Measurements from ENCODE around the gene GAS7.
A peak's percentile ranks its signal among the peaks of the same experiment; 100 is the strongest.

The GAS7 gene

DNA sequence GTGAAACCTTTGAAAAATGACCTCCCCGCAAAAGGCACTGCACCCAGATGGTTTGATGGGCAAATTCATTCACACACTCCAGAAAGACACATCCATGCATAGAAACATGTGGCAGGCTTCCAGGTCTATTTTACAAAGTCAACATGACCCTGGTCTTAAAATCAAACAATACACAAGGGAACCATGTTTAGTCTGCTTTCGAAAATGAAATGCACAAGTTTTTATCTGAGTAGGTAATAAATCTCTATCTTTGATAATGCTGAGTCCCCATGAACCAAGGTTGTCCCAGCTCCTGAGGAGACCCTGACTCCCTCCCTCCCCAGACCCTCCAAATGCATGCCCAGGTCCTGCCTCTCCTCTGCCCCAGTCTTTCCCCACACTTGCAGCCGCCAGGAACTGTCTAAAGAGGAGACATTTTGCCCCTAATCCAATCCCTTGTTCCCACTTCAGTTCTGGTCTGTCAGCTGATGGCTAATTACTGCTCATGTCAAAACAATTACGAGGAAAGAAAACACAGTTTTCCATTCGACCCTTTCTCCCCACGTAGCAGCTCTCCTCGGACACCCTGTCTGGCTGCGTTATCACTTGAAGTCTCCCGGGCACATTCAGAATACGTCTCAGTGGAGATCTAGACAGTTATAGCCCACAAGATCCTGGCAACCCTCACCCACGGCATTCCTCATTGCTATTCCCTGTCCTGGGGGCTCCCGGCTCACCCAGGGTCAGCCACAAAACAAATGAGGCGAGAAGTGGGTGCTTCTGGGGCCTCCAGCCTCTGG lies 224.5 kb downstream of the GAS7 start:
- TF ChIP-seq, protein P1, sequence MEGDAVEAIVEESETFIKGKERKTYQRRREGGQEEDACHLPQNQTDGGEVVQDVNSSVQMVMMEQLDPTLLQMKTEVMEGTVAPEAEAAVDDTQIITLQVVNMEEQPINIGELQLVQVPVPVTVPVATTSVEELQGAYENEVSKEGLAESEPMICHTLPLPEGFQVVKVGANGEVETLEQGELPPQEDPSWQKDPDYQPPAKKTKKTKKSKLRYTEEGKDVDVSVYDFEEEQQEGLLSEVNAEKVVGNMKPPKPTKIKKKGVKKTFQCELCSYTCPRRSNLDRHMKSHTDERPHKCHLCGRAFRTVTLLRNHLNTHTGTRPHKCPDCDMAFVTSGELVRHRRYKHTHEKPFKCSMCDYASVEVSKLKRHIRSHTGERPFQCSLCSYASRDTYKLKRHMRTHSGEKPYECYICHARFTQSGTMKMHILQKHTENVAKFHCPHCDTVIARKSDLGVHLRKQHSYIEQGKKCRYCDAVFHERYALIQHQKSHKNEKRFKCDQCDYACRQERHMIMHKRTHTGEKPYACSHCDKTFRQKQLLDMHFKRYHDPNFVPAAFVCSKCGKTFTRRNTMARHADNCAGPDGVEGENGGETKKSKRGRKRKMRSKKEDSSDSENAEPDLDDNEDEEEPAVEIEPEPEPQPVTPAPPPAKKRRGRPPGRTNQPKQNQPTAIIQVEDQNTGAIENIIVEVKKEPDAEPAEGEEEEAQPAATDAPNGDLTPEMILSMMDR (IDR thresholded peaks at IDR 0.05; ENCODE audit: borderline replicate concordance, control extremely low read depth, extremely low read depth, insufficient read depth, missing control alignments), result no peak
- in situ Hi-C loops (cut with MboI; ENCODE audit: low sequenced_read_pairs, unreplicated experiment), result loop anchor here (25.0 kb wide), 1 partner anchor 638 kb away; no protein-coding TSS in a partner anchor
- no peak for DNase-seq (ENCODE audit: low spot score)

DNA sequence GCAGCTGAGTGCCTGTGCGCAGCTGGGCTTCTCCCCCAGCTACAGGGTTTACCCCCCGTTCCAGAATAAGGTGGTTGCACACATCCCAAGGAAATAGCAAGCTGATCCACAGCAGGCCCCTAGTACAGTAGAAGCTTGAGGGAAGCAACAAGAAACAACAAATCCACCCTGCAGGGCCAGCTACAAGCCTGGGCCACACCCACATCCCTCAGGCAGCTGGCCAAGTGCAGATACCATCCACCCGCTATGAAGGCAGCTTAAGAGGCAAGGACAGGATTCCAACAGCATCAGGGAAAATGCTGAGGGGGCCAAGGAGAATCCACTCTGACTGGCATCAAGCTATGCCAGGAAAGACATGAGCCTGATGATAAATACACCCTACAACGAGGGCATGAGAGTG lies 226.4 kb downstream of the GAS7 start:
- no peak for DNase-seq (ENCODE audit: low spot score)
- in situ Hi-C loops (cut with MboI; ENCODE audit: low sequenced_read_pairs, unreplicated experiment), result loop anchor here (25.0 kb wide), 1 partner anchor 640 kb away; no protein-coding TSS in a partner anchor
- TF ChIP-seq, protein P1 (IDR thresholded peaks at IDR 0.05; ENCODE audit: borderline replicate concordance, control extremely low read depth, extremely low read depth, insufficient read depth, missing control alignments), result no peak

DNA sequence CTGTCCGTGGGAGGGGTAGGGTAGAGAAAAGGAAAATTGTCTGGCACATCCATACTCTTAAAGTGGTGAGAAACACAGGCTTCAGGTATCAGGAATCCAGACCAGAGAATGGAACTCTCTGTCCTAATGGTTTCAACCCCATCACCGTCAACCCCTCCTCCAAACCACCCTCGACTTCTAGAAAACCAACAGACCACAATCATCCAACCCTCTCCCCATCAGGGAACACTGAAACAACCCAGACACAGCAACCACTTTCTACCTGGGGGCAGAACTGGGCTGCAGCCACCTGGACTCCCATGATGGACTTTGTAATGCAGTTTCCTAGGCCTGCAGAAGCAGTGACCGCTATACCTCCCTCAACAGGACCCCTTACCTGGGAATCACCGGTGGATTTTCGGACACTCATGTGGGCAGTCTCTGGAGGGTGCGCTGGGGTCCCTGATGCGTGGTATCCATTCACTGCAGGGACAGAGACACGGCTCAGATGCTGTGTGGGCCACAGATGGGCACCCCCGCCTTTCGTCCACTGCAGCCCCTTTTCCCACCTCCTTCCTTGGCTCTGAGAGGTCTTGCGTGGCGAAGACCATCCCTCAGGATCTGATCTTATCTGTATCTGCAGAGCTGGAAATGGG lies 229.0 kb downstream of the GAS7 start:
- no peak for DNase-seq (ENCODE audit: low spot score)
- in situ Hi-C loops (cut with MboI; ENCODE audit: low sequenced_read_pairs, unreplicated experiment), result loop anchor here (10.0 to 25.0 kb wide), 3 partner anchors 65 to 643 kb away; partner anchors contain the start of gene RCVRN
- TF ChIP-seq, protein P1 (IDR thresholded peaks at IDR 0.05; ENCODE audit: borderline replicate concordance, control extremely low read depth, extremely low read depth, insufficient read depth, missing control alignments), result no peak

DNA sequence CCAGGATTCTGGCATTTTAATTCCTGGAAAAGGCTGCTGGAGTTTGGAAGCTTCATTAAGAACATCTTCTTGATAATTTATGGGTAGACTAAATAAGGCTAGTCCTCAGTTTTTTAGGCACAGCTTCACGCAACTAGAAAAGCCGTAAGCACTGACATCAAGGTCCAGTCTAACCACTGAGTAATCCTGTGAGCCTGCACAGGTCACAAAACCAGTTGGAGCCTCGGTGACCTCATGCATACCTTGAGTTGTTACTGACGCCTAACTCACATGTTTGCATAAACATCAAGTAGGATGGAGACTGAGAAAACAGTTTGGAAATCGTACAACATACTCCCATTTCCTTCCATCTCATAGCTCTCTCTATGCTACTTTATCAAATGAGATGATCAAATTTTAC lies 229.5 kb downstream of the GAS7 start:
- TF ChIP-seq, protein P1 (IDR thresholded peaks at IDR 0.05; ENCODE audit: borderline replicate concordance, control extremely low read depth, extremely low read depth, insufficient read depth, missing control alignments), result no peak
- in situ Hi-C loops (cut with MboI; ENCODE audit: low sequenced_read_pairs, unreplicated experiment), result loop anchor here (10.0 to 25.0 kb wide), 3 partner anchors 64 to 643 kb away; partner anchors contain the start of gene RCVRN
- no peak for DNase-seq (ENCODE audit: low spot score)

DNA sequence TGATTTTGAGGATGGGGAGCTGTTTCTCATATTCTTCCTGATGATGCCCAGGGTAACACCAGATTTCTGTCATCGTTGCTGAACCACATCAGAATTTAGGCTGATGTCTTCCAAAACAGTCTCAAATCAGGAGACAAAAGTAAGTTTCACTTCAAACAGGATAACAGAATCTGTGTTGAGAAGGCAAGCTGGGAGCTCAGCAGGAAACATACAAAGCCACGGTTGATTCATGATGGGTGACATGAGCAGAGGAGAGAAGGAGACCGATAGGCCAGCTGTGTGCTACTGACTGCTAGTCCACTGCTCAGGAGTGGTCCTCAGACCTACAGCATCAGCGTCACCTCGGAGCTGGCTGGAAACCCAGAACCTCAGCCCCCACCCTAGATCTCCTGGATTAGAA lies 230.4 kb downstream of the GAS7 start:
- in situ Hi-C loops (cut with MboI; ENCODE audit: low sequenced_read_pairs, unreplicated experiment), result loop anchor here (10.0 to 25.0 kb wide), 3 partner anchors 63 to 644 kb away; partner anchors contain the start of gene RCVRN
- DNase-seq (ENCODE audit: low spot score), result no peak
- TF ChIP-seq, protein P1 (IDR thresholded peaks at IDR 0.05; ENCODE audit: borderline replicate concordance, control extremely low read depth, extremely low read depth, insufficient read depth, missing control alignments), result no peak

DNA sequence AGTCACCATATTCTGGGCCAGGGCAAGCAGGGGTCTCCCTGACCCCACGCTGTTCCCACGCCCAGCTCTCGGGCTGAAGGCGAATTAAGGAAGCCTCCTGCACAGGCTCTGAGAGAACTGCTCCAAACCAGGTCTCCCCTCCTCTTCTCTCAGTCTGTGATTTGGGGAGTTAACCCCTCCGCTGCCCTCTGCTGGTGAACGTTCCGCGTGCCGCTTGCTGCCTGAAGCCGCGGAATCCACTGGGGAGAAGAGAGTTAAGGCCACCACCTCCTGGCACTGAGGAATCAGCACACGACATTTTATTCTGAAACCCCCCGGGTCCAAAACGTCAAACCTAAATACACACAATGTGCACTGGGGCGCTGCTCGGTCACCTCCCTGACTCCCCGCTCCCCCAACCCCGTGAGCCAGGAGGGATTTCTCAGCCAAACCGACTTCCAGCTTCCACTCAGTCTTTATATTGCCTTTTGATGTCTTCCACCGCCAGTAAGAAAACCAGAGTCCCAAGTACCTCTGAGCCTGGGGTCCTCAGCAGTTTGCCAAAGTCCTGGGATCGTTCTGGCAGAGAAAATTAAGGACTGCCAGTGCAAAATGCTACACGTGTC lies 238.9 kb downstream of the GAS7 start:
- TF ChIP-seq, protein P1 (IDR thresholded peaks at IDR 0.05; ENCODE audit: borderline replicate concordance, control extremely low read depth, extremely low read depth, insufficient read depth, missing control alignments), result peak; percentile 55
- DNase-seq (ENCODE audit: low spot score), result peak; percentile 84
- in situ Hi-C loops (cut with MboI; ENCODE audit: low sequenced_read_pairs, unreplicated experiment), result loop anchor here (25.0 kb wide), 1 partner anchor 653 kb away; no protein-coding TSS in a partner anchor
